ENCODE data around the gene RMDN2. TPM values are rescaled to one million over a fixed set of nuclear protein-coding genes. Genes with fewer than 3 reads are reported as not detected.

Gene RMDN2
- total RNA-seq, 4 donors from 2014 or later = 5.3 to 12.0 (median 7.8) TPM

- ATAC-seq (ENCODE audit: low FRiP score) (no peak), DNase-seq (ENCODE audit: low spot score) (no peak)
- TF ChIP-seq, protein P1, sequence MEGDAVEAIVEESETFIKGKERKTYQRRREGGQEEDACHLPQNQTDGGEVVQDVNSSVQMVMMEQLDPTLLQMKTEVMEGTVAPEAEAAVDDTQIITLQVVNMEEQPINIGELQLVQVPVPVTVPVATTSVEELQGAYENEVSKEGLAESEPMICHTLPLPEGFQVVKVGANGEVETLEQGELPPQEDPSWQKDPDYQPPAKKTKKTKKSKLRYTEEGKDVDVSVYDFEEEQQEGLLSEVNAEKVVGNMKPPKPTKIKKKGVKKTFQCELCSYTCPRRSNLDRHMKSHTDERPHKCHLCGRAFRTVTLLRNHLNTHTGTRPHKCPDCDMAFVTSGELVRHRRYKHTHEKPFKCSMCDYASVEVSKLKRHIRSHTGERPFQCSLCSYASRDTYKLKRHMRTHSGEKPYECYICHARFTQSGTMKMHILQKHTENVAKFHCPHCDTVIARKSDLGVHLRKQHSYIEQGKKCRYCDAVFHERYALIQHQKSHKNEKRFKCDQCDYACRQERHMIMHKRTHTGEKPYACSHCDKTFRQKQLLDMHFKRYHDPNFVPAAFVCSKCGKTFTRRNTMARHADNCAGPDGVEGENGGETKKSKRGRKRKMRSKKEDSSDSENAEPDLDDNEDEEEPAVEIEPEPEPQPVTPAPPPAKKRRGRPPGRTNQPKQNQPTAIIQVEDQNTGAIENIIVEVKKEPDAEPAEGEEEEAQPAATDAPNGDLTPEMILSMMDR (IDR thresholded peaks at IDR 0.05) = no peak
These were observed 41.2 kb downstream of the RMDN2 start for GRCh38 chr2:37966326-37966725.

DNA sequence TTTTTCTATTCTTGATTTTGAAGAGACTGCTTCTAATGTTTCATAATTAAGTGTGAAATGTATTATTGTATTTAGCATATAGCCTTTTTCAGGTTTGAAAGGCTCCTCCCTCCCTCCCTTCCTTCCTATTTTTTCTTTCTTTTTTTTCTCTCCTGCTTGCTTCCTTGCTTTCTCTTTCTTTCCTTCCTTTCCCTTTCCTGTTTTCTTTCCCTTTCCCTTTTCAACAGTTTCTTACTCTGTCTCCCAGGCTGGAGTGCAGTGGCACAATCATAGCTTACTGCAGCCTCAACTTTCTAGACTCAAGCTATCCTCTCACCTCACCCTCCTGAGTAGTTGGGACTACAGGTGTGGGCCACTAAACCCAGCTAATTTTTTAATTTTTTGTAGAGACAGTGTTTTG, 44.6 kb downstream of the RMDN2 start:
- ATAC-seq (ENCODE audit: low FRiP score) (no peak), DNase-seq (ENCODE audit: low spot score) (no peak)
- TF ChIP-seq, protein P1 (IDR thresholded peaks at IDR 0.05) = no peak

GRCh38 chr2:37971971-37972370, 46.9 kb downstream of the RMDN2 start:
- TF ChIP-seq, protein P1 (IDR thresholded peaks at IDR 0.05) = no peak
- ATAC-seq (ENCODE audit: low FRiP score) = no peak
- no peak for DNase-seq (ENCODE audit: low spot score)

- ATAC-seq (ENCODE audit: low FRiP score) = no peak
- DNase-seq (ENCODE audit: low spot score) = no peak
- TF ChIP-seq, protein P1 (IDR thresholded peaks at IDR 0.05) = no peak
These were observed 48.7 kb downstream of the RMDN2 start for GRCh38 chr2:37973615-37974353.

- ATAC-seq (ENCODE audit: low FRiP score) = no peak
- no peak for DNase-seq (ENCODE audit: low spot score)
- TF ChIP-seq, protein P1 (IDR thresholded peaks at IDR 0.05) = no peak
These were observed 50.7 kb downstream of the RMDN2 start for GRCh38 chr2:37975808-37976207.

- no peak for DNase-seq (ENCODE audit: low spot score)
- no peak for ATAC-seq (ENCODE audit: low FRiP score)
- TF ChIP-seq, protein P1 (IDR thresholded peaks at IDR 0.05) = no peak
These were observed 51.3 kb downstream of the RMDN2 start for GRCh38 chr2:37976411-37976810.

- no peak for ATAC-seq (ENCODE audit: low FRiP score)
- TF ChIP-seq, protein P1 (IDR thresholded peaks at IDR 0.05) = peak in 2 of 3 donors; percentile 19 to 56
- peak; percentile 76 for DNase-seq (ENCODE audit: low spot score)
These were observed 57.1 kb downstream of the RMDN2 start for GRCh38 chr2:37982147-37982582.

All from omental fat pad (tissue), 4 donors.